H1 (cell line): ENCODE data around the gene VASN. TPM values are rescaled to one million over a fixed set of nuclear protein-coding genes. Genes with fewer than 3 reads are reported as not detected.

Experiments
- BCL11A ChIP-seq, 2 experiments: IDR thresholded peaks; one replicate each; pipeline ENCODE4 v1.6.1; 2011; ENCODE audit warnings: low read depth in 2 of 2, low read length in 2 of 2, mild to moderate bottlenecking in 2 of 2
- CBX5 ChIP-seq: fragments of 300-800, 300-1000 bp; sonication (generic); IDR thresholded peaks from 2 replicates; pipeline ENCODE4 v1.7.1; 2016; ENCODE audit warnings: antibody characterized with exemption, low read length, low read depth
- CHD1 ChIP-seq: IDR thresholded peaks from 2 replicates; pipeline ENCODE4 v1.6.1; 2012; ENCODE audit warnings: low read depth, low read length, improper control_type of control experiment
- CREB1 ChIP-seq: IDR thresholded peaks from 2 replicates; pipeline ENCODE4 v1.6.1; 2012; ENCODE audit warnings: inconsistent platforms
- EZH2 ChIP-seq: fragments of 200-600 bp; sonication (generic); IDR thresholded peaks from 2 replicates; pipeline ENCODE4 v1.7.1; 2012; ENCODE audit warnings: low read depth, mild to moderate bottlenecking, moderate library complexity, low read length, inconsistent platforms; ENCODE audit not compliant: severe bottlenecking
- HDAC6 ChIP-seq: IDR thresholded peaks from one replicate; pipeline ENCODE4 v1.7.1; 2012; ENCODE audit warnings: low read depth, mild to moderate bottlenecking, inconsistent platforms, low read length, moderate library complexity
- KDM4A ChIP-seq: IDR thresholded peaks from one replicate; pipeline ENCODE4 v1.7.1; 2012; ENCODE audit warnings: low read depth, mild to moderate bottlenecking, moderate library complexity, low read length, inconsistent platforms; ENCODE audit not compliant: severe bottlenecking
- RNF2 ChIP-seq: fragments of 200-900, 300-1000 bp; sonication (generic); IDR thresholded peaks from 2 replicates; pipeline ENCODE4 v1.7.1; 2016; ENCODE audit warnings: borderline replicate concordance, low read depth, mild to moderate bottlenecking, antibody characterized with exemption, low read length; ENCODE audit not compliant: poor library complexity, severe bottlenecking; ENCODE audit errors: missing control alignments
- SIRT6 ChIP-seq: IDR thresholded peaks from one replicate; pipeline ENCODE4 v1.7.1; 2012; ENCODE audit warnings: low read length, inconsistent platforms
- SRF ChIP-seq: IDR thresholded peaks from 2 replicates; pipeline ENCODE4 v1.6.1; 2011; ENCODE audit warnings: mild to moderate bottlenecking, low read depth, low read length, moderate library complexity
- polyA plus RNA-seq, 7 experiments: library from polyadenylated mRNA; depleted of rRNA in 3 of 7; stranded (reverse) in 5 of 7; unstranded in 2 of 7; fragments of >200 nt in 5 of 7; fragments of 200-250 nt in 2 of 7; gene quantifications; 1 replicate in 5 of 7; 2 replicates in 1 of 7; 4 replicates in 1 of 7; pipeline versions ENCODE4 v1.2.1 to v1.2.3, GENCODE V29; 2011 to 2013; ENCODE audit warnings: missing spikeins in 2 of 7, mixed read lengths in 2 of 7
- total RNA-seq: library from RNA; stranded (reverse); fragmentation: NEBNext Ultra II Directional; extraction: Animal tissue kit (Norgen Biotek cat#: 25700); gene quantifications from 2 replicates; pipeline ENCODE4 v1.2.1, GENCODE V29; 2021
- TF ChIP-seq, protein P1 (sequence below): fragments of 300-600 bp; sonication (generic); IDR thresholded peaks from 2 replicates; pipeline ENCODE4 v1.7.1; 2012; ENCODE audit warnings: low read length, moderate library complexity, mild to moderate bottlenecking, inconsistent platforms; ENCODE audit not compliant: insufficient replicate concordance
- TF ChIP-seq, protein P2 (sequence below): IDR thresholded peaks from 2 replicates; pipeline ENCODE4 v1.6.1; 2011; ENCODE audit warnings: low read depth, mild to moderate bottlenecking, low read length; ENCODE audit not compliant: insufficient read depth

The VASN gene
- total and polyA plus RNA-seq, 2 of the 8 experiments (the other 6 are each of a cell fraction or from before 2014, with no cell fraction given): 9.6 to 11.3 TPM

DNA sequence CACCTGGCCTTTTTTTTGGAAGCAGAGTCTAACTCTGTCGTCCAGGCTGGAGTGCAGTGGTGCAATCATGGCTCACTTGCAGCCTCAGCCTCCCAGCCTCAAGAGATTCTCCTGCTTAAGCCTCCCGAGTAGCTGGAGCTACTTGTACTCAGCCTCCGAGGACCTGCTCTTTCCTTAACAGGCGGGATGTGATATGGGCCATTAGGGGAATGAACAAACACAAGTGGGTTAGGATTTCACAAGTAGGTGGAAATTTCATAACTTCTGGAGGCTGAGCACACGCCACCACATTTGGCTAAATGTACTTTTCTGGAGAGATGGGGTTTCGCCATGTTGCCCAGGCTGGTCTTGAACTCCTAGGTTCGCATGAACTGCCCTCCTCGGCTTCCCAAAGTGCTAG, 24.6 kb upstream of the VASN start (continued):
- TF ChIP-seq, protein P1, sequence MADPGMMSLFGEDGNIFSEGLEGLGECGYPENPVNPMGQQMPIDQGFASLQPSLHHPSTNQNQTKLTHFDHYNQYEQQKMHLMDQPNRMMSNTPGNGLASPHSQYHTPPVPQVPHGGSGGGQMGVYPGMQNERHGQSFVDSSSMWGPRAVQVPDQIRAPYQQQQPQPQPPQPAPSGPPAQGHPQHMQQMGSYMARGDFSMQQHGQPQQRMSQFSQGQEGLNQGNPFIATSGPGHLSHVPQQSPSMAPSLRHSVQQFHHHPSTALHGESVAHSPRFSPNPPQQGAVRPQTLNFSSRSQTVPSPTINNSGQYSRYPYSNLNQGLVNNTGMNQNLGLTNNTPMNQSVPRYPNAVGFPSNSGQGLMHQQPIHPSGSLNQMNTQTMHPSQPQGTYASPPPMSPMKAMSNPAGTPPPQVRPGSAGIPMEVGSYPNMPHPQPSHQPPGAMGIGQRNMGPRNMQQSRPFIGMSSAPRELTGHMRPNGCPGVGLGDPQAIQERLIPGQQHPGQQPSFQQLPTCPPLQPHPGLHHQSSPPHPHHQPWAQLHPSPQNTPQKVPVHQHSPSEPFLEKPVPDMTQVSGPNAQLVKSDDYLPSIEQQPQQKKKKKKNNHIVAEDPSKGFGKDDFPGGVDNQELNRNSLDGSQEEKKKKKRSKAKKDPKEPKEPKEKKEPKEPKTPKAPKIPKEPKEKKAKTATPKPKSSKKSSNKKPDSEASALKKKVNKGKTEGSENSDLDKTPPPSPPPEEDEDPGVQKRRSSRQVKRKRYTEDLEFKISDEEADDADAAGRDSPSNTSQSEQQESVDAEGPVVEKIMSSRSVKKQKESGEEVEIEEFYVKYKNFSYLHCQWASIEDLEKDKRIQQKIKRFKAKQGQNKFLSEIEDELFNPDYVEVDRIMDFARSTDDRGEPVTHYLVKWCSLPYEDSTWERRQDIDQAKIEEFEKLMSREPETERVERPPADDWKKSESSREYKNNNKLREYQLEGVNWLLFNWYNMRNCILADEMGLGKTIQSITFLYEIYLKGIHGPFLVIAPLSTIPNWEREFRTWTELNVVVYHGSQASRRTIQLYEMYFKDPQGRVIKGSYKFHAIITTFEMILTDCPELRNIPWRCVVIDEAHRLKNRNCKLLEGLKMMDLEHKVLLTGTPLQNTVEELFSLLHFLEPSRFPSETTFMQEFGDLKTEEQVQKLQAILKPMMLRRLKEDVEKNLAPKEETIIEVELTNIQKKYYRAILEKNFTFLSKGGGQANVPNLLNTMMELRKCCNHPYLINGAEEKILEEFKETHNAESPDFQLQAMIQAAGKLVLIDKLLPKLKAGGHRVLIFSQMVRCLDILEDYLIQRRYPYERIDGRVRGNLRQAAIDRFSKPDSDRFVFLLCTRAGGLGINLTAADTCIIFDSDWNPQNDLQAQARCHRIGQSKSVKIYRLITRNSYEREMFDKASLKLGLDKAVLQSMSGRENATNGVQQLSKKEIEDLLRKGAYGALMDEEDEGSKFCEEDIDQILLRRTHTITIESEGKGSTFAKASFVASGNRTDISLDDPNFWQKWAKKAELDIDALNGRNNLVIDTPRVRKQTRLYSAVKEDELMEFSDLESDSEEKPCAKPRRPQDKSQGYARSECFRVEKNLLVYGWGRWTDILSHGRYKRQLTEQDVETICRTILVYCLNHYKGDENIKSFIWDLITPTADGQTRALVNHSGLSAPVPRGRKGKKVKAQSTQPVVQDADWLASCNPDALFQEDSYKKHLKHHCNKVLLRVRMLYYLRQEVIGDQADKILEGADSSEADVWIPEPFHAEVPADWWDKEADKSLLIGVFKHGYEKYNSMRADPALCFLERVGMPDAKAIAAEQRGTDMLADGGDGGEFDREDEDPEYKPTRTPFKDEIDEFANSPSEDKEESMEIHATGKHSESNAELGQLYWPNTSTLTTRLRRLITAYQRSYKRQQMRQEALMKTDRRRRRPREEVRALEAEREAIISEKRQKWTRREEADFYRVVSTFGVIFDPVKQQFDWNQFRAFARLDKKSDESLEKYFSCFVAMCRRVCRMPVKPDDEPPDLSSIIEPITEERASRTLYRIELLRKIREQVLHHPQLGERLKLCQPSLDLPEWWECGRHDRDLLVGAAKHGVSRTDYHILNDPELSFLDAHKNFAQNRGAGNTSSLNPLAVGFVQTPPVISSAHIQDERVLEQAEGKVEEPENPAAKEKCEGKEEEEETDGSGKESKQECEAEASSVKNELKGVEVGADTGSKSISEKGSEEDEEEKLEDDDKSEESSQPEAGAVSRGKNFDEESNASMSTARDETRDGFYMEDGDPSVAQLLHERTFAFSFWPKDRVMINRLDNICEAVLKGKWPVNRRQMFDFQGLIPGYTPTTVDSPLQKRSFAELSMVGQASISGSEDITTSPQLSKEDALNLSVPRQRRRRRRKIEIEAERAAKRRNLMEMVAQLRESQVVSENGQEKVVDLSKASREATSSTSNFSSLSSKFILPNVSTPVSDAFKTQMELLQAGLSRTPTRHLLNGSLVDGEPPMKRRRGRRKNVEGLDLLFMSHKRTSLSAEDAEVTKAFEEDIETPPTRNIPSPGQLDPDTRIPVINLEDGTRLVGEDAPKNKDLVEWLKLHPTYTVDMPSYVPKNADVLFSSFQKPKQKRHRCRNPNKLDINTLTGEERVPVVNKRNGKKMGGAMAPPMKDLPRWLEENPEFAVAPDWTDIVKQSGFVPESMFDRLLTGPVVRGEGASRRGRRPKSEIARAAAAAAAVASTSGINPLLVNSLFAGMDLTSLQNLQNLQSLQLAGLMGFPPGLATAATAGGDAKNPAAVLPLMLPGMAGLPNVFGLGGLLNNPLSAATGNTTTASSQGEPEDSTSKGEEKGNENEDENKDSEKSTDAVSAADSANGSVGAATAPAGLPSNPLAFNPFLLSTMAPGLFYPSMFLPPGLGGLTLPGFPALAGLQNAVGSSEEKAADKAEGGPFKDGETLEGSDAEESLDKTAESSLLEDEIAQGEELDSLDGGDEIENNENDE: no peak
- TF ChIP-seq, protein P2, sequence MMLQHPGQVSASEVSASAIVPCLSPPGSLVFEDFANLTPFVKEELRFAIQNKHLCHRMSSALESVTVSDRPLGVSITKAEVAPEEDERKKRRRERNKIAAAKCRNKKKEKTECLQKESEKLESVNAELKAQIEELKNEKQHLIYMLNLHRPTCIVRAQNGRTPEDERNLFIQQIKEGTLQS: no peak
- TF ChIP-seq KDM4A (no peak), CHD1 (no peak), RNF2 (no peak), SRF (no peak), BCL11A (IDR thresholded peaks at IDR 0.05; ENCODE audit: low read depth in 2 of 2, low read length in 2 of 2) (no peak), SIRT6 (no peak), EZH2 (no peak), HDAC6 (no peak), CBX5 (no peak), CREB1 (no peak)
